Measurements from ENCODE around the gene LYVE1. TPM values are rescaled to one million over a fixed set of nuclear protein-coding genes. Genes with fewer than 3 reads are reported as not detected.
A peak's percentile ranks its signal among the peaks of the same experiment; 100 is the strongest.

Gene LYVE1
- total and polyA plus RNA-seq, 2 of the 13 experiments (the other 11 are each of a cell fraction or from before 2014, with no cell fraction given), result 1.2 to 1.4 TPM

DNA sequence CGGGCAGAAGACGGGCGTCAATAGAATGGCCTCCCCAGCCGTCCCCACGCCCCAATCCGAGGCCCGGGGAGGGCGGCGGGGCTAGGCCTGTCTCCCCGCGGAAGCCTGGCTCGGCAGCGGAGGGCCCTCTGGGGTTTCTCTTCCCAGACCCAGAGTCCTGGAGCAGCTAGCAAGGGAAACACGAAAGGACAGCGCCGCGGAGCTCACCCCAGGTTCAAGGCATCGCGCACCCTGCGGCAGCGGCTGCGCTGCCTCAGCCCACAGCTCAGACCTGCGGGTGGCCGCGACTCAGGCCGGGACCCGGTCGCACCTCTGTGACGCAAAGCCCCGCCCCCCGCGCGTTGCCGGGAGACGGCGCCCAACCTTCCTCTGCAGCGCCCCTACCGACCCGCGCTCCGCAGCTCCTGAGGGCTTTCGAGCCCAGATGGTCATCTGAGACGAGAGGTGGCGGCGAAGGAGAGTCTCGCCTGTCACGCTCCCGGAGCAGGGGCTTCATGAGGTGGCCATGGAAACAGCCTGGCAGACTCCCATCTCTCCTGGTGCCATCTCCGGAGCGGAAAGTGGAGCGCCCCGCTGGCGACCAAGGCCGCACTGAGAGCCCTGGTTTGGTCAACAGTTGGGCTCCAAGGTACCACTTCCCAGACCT is 27.4 kb downstream of the LYVE1 start, which contains the start of gene RNF141 (continued):
- TF ChIP-seq IRF2 (CRISPR knock-in tag; IDR thresholded peaks at IDR 0.05), result peak; percentile 62
- TF ChIP-seq ZNF704 (CRISPR knock-in tag; IDR thresholded peaks at IDR 0.05; ENCODE audit: borderline replicate concordance), result peak; percentile 82; the same call in 1 of the 2 replicates
- no peak for TF ChIP-seq AKAP8 (CRISPR knock-in tag; IDR thresholded peaks at IDR 0.05)
- peak; percentile 95 for TF ChIP-seq HOXA3 (CRISPR knock-in tag; IDR thresholded peaks at IDR 0.05)
- TF ChIP-seq, protein P1, sequence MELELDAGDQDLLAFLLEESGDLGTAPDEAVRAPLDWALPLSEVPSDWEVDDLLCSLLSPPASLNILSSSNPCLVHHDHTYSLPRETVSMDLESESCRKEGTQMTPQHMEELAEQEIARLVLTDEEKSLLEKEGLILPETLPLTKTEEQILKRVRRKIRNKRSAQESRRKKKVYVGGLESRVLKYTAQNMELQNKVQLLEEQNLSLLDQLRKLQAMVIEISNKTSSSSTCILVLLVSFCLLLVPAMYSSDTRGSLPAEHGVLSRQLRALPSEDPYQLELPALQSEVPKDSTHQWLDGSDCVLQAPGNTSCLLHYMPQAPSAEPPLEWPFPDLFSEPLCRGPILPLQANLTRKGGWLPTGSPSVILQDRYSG (CRISPR knock-in tag; IDR thresholded peaks at IDR 0.05), result no peak; the same call in 1 of the 2 replicates
- peak; percentile 81 for TF ChIP-seq MXD1 (CRISPR knock-in tag; IDR thresholded peaks at IDR 0.05)
- TF ChIP-seq, protein P2, sequence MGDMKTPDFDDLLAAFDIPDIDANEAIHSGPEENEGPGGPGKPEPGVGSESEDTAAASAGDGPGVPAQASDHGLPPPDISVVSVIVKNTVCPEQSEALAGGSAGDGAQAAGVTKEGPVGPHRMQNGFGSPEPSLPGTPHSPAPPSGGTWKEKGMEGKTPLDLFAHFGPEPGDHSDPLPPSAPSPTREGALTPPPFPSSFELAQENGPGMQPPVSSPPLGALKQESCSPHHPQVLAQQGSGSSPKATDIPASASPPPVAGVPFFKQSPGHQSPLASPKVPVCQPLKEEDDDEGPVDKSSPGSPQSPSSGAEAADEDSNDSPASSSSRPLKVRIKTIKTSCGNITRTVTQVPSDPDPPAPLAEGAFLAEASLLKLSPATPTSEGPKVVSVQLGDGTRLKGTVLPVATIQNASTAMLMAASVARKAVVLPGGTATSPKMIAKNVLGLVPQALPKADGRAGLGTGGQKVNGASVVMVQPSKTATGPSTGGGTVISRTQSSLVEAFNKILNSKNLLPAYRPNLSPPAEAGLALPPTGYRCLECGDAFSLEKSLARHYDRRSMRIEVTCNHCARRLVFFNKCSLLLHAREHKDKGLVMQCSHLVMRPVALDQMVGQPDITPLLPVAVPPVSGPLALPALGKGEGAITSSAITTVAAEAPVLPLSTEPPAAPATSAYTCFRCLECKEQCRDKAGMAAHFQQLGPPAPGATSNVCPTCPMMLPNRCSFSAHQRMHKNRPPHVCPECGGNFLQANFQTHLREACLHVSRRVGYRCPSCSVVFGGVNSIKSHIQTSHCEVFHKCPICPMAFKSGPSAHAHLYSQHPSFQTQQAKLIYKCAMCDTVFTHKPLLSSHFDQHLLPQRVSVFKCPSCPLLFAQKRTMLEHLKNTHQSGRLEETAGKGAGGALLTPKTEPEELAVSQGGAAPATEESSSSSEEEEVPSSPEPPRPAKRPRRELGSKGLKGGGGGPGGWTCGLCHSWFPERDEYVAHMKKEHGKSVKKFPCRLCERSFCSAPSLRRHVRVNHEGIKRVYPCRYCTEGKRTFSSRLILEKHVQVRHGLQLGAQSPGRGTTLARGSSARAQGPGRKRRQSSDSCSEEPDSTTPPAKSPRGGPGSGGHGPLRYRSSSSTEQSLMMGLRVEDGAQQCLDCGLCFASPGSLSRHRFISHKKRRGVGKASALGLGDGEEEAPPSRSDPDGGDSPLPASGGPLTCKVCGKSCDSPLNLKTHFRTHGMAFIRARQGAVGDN (CRISPR knock-in tag; IDR thresholded peaks at IDR 0.05), result peak; percentile 89
- no peak for TF ChIP-seq ZNF343 (CRISPR knock-in tag; IDR thresholded peaks at IDR 0.05)
- TF ChIP-seq ZNF768 (CRISPR knock-in tag; IDR thresholded peaks at IDR 0.05), result peak; percentile 63; the same call in 1 of the 2 replicates
- TF ChIP-seq KMT2B (CRISPR knock-in tag; IDR thresholded peaks at IDR 0.05), result peak; percentile 96
- TF ChIP-seq ZNF629 (CRISPR knock-in tag; conservative IDR thresholded peaks at IDR 0.05), result no peak
- TF ChIP-seq ZSCAN31 (CRISPR knock-in tag; IDR thresholded peaks at IDR 0.05; ENCODE audit: low read depth), result peak; percentile 94
- TF ChIP-seq RFX1 (IDR thresholded peaks at IDR 0.05), result peak; percentile 97
- no peak for TF ChIP-seq ZFYVE20 (CRISPR knock-in tag; IDR thresholded peaks at IDR 0.05; ENCODE audit: borderline replicate concordance, low read depth)
- TF ChIP-seq MATR3 (CRISPR knock-in tag; IDR thresholded peaks at IDR 0.05), result no peak
- TF ChIP-seq BCLAF1 (IDR thresholded peaks at IDR 0.05), result no peak
- TF ChIP-seq ZNF576 (CRISPR knock-in tag; IDR thresholded peaks at IDR 0.05), result peak; percentile 3; the same call in 1 of the 2 replicates
- TF ChIP-seq SPEN (CRISPR knock-in tag; IDR thresholded peaks at IDR 0.05; ENCODE audit: low read depth), result peak; percentile 91
- TF ChIP-seq BHLHE40 (IDR thresholded peaks at IDR 0.05; ENCODE audit: low read length), result 0 out of 2 replicates have a peak, but pooled peaks have one; percentile 8

Measured in HepG2 (cell line).